ENCODE measurements around the gene BAZ1A.
A peak's percentile ranks its signal among the peaks of the same experiment; 100 is the strongest.

The BAZ1A gene

GRCh38 chr14:34857689-34858449 lies 17.3 kb downstream of the BAZ1A start:
- no peak for TF ChIP-seq CTCF (IDR thresholded peaks at IDR 0.05; ENCODE audit: low read depth, low read length, missing control alignments)
- DNase-seq (ENCODE audit: extremely low read depth, low read depth), result no peak
- no peak overlapping the region for H3K4me3 ChIP-seq (replicated peaks; ENCODE audit: low read depth, low read length)

- no peak for TF ChIP-seq CTCF (IDR thresholded peaks at IDR 0.05; ENCODE audit: low read depth, low read length, missing control alignments)
- DNase-seq (ENCODE audit: extremely low read depth, low read depth), result no peak
Measured at GRCh38 chr14:34853041-34853440, 22.1 kb downstream of the BAZ1A start.

GRCh38 chr14:34851395-34851794 lies 23.8 kb downstream of the BAZ1A start:
- no peak for DNase-seq (ENCODE audit: extremely low read depth, low read depth)
- TF ChIP-seq CTCF (IDR thresholded peaks at IDR 0.05; ENCODE audit: low read depth, low read length, missing control alignments), result no peak
- H3K4me3 ChIP-seq (replicated peaks; ENCODE audit: low read depth, low read length), result no peak overlapping the region

More at GRCh38 chr14:34853041-34853440, 22.1 kb downstream of the BAZ1A start:
- H3K4me3 ChIP-seq (replicated peaks; ENCODE audit: low read depth, low read length), result no peak overlapping the region

GRCh38 chr14:34845869-34846268 lies 29.3 kb downstream of the BAZ1A start:
- DNase-seq (ENCODE audit: extremely low read depth, low read depth), result no peak
- no peak for TF ChIP-seq CTCF (IDR thresholded peaks at IDR 0.05; ENCODE audit: low read depth, low read length, missing control alignments)

GRCh38 chr14:34843011-34843554 lies 32.1 kb downstream of the BAZ1A start:
- no peak for TF ChIP-seq CTCF (IDR thresholded peaks at IDR 0.05; ENCODE audit: low read depth, low read length, missing control alignments)
- peak; percentile 46 for DNase-seq (ENCODE audit: extremely low read depth, low read depth)
- no peak overlapping the region for H3K4me3 ChIP-seq (replicated peaks; ENCODE audit: low read depth, low read length)

More at GRCh38 chr14:34845869-34846268, 29.3 kb downstream of the BAZ1A start:
- no peak overlapping the region for H3K4me3 ChIP-seq (replicated peaks; ENCODE audit: low read depth, low read length)

- no peak overlapping the region for H3K4me3 ChIP-seq (replicated peaks; ENCODE audit: low read depth, low read length)
- no peak for TF ChIP-seq CTCF (IDR thresholded peaks at IDR 0.05; ENCODE audit: low read depth, low read length, missing control alignments)
- DNase-seq (ENCODE audit: extremely low read depth, low read depth), result no peak
Measured at GRCh38 chr14:34837801-34838322, 37.3 kb downstream of the BAZ1A start.
